HepG2 (cell line): ENCODE results near the gene GJC1. TPM values are rescaled to one million over a fixed set of nuclear protein-coding genes. Genes with fewer than 3 reads are reported as not detected.

Experiments
- FOXP1 ChIP-seq, 2 experiments: fragments of 450-650 bp in 1 of 2; IDR thresholded peaks; 2 replicates each; pipeline ENCODE4 v1.6.1; 2017 to 2018; ENCODE audit warnings: antibody characterized with exemption in 1 of 2
- GLMP ChIP-seq: sonication (generic); formaldehyde crosslinking; IDR thresholded peaks from 2 replicates; pipeline ENCODE4 v1.9.0; 2021; ENCODE audit warnings: missing genetic modification reagents, mild to moderate bottlenecking, borderline replicate concordance
- HNRNPUL1 ChIP-seq: fragments of 200-400 bp; formaldehyde crosslinking; IDR thresholded peaks from 2 replicates; pipeline ENCODE4 v1.6.1; 2017; ENCODE audit warnings: low read depth, mild to moderate bottlenecking, low read length, moderate library complexity
- NKX3-1 ChIP-seq: sonication (generic); formaldehyde crosslinking; IDR thresholded peaks from 2 replicates; pipeline ENCODE4 v1.5.0; 2020; ENCODE audit warnings: missing genetic modification reagents
- RBFOX2 ChIP-seq: fragments of 200-400 bp; formaldehyde crosslinking; IDR thresholded peaks from 2 replicates; pipeline ENCODE4 v1.6.1; 2017; ENCODE audit warnings: low read depth, mild to moderate bottlenecking, low read length
- SALL2 ChIP-seq: sonication (generic); formaldehyde crosslinking; IDR thresholded peaks from 2 replicates; pipeline ENCODE4 v1.8.1; 2023; ENCODE audit warnings: mild to moderate bottlenecking, missing genetic modification reagents, inconsistent platforms
- SMAD9 ChIP-seq: sonication (generic); formaldehyde crosslinking; IDR thresholded peaks from 2 replicates; pipeline ENCODE4 v1.5.1; 2020; ENCODE audit warnings: mild to moderate bottlenecking, missing genetic modification reagents
- SMARCE1 ChIP-seq: fragments of 450-650 bp; IDR thresholded peaks from 2 replicates; pipeline ENCODE4 v1.6.1; 2017; ENCODE audit warnings: borderline replicate concordance
- TAF1 ChIP-seq: sonication (generic); formaldehyde crosslinking; IDR thresholded peaks from 2 replicates; pipeline ENCODE4 v1.4.0; 2020; ENCODE audit warnings: missing genetic modification reagents
- USF2 ChIP-seq, 2 experiments: sonication (generic) in 1 of 2; formaldehyde crosslinking in 1 of 2; IDR thresholded peaks; 2 replicates each; pipeline versions ENCODE4 v1.5.1 to v1.6.1; 2011 to 2020; ENCODE audit warnings: borderline replicate concordance in 1 of 2, low read depth in 1 of 2, low read length in 1 of 2, mild to moderate bottlenecking in 1 of 2, missing genetic modification reagents in 1 of 2, moderate library complexity in 1 of 2
- ZFY ChIP-seq: sonication (generic); formaldehyde crosslinking; IDR thresholded peaks from 2 replicates; pipeline ENCODE4 v1.4.0; 2020; ENCODE audit warnings: missing genetic modification reagents
- ZNF180 ChIP-seq: sonication (generic); formaldehyde crosslinking; IDR thresholded peaks from 2 replicates; pipeline ENCODE4 v1.4.0; 2020; ENCODE audit warnings: low read depth, missing genetic modification reagents, borderline replicate concordance
- ZNF264 ChIP-seq: sonication (generic); formaldehyde crosslinking; IDR thresholded peaks from 2 replicates; pipeline ENCODE4 v1.4.0; 2020; ENCODE audit warnings: missing genetic modification reagents
- ZNF383 ChIP-seq: sonication (generic); formaldehyde crosslinking; IDR thresholded peaks from 2 replicates; pipeline ENCODE4 v1.4.0; 2020; ENCODE audit warnings: missing genetic modification reagents, mild to moderate bottlenecking, borderline replicate concordance
- ZNF574 ChIP-seq: sonication (generic); formaldehyde crosslinking; IDR thresholded peaks from 2 replicates; pipeline ENCODE4 v1.4.0; 2020; ENCODE audit warnings: missing genetic modification reagents
- ZNF614 ChIP-seq: IDR thresholded peaks from 2 replicates; pipeline ENCODE4 v1.6.1; 2018; ENCODE audit warnings: missing biosample characterization, missing genetic modification reagents, inconsistent platforms, borderline replicate concordance
- ZNF629 ChIP-seq: sonication (generic); formaldehyde crosslinking; conservative IDR thresholded peaks from 2 replicates; pipeline ENCODE4 v1.5.0; 2020; ENCODE audit warnings: missing genetic modification reagents
- ZNF691 ChIP-seq: sonication (generic); formaldehyde crosslinking; IDR thresholded peaks from 2 replicates; pipeline ENCODE4 v1.4.0; 2020; ENCODE audit warnings: missing genetic modification reagents, low read depth, mild to moderate bottlenecking, borderline replicate concordance
- ZNF704 ChIP-seq: sonication (generic); formaldehyde crosslinking; IDR thresholded peaks from 2 replicates; pipeline ENCODE4 v1.8.1; 2023; ENCODE audit warnings: mild to moderate bottlenecking, inconsistent platforms, moderate library complexity, missing genetic modification reagents, borderline replicate concordance
- ZNF737 ChIP-seq: sonication (generic); formaldehyde crosslinking; IDR thresholded peaks from 2 replicates; pipeline ENCODE4 v1.5.0; 2020; ENCODE audit warnings: missing genetic modification reagents, mild to moderate bottlenecking, borderline replicate concordance
- polyA plus RNA-seq, 8 experiments: library from polyadenylated mRNA; depleted of rRNA in 3 of 8; stranded (reverse) in 7 of 8; unstranded in 1 of 8; fragments of >200 nt; fragmentation: Illumina TruSeq in 4 of 8; extraction: Trizol in 4 of 8; gene quantifications; 2 replicates each; pipeline versions ENCODE4 v1.2.1 to v1.2.3, GENCODE V29; 2011 to 2016; ENCODE audit warnings: low read depth in 4 of 8, missing spikeins in 1 of 8, mixed read lengths in 1 of 8; ENCODE audit not compliant: insufficient read depth in 1 of 8
- total RNA-seq, 5 experiments: library from RNA; depleted of rRNA; stranded (reverse); fragments of >200 nt; fragmentation: Illumina TruSeq; extraction: Trizol; gene quantifications; 2 replicates each; pipeline ENCODE4 v1.2.3, GENCODE V29; 2016; ENCODE audit warnings: low read depth in 1 of 5

GJC1 gene
- total and polyA plus RNA-seq, 2 of the 13 experiments (the other 11 are each of a cell fraction or from before 2014, with no cell fraction given): 1.7 TPM

GRCh38 chr17:44830359-44831288, 537 bp upstream of the GJC1 start (continued):
- no peak for TF ChIP-seq RBFOX2
- TF ChIP-seq FOXP1 (IDR thresholded peaks at IDR 0.05): no peak
- no peak for TF ChIP-seq FOXP1 (CRISPR knock-in tag; IDR thresholded peaks at IDR 0.05)
- no peak for TF ChIP-seq ZNF629 (CRISPR knock-in tag)
- TF ChIP-seq ZNF614 (CRISPR knock-in tag): no peak
- no peak for TF ChIP-seq GLMP (CRISPR knock-in tag)
- no peak for TF ChIP-seq ZNF383
- no peak for TF ChIP-seq SMAD9 (CRISPR knock-in tag)
- TF ChIP-seq ZNF704 (CRISPR knock-in tag): no peak
- TF ChIP-seq SALL2: peak; percentile 65; the same call in 1 of the 2 replicates
- no peak for TF ChIP-seq TAF1
- TF ChIP-seq ZFY (CRISPR knock-in tag): peak; percentile 27; the same call in 1 of the 2 replicates
- no peak for TF ChIP-seq NKX3-1 (CRISPR knock-in tag)
- no peak for TF ChIP-seq ZNF180 (CRISPR knock-in tag)
- no peak for TF ChIP-seq SMARCE1
- TF ChIP-seq ZNF691 (CRISPR knock-in tag): no peak
- TF ChIP-seq ZNF574 (CRISPR knock-in tag): peak; percentile 20; the same call in 1 of the 2 replicates
- no peak for TF ChIP-seq HNRNPUL1
- no peak for TF ChIP-seq ZNF264
- TF ChIP-seq USF2 (IDR thresholded peaks at IDR 0.05; ENCODE audit: low read depth, low read length): no peak
- no peak for TF ChIP-seq USF2 (CRISPR knock-in tag; IDR thresholded peaks at IDR 0.05; ENCODE audit: borderline replicate concordance)
- TF ChIP-seq ZNF737 (CRISPR knock-in tag): no peak
